HG03565 (cell line): Measurements from ENCODE around the gene RAB3IL1.

Experiments used
- ATAC-seq: cut with Tn5 transposase; IDR thresholded peaks from one replicate; pipeline ENCODE4 v1.9.1; 2021; ENCODE audit warnings: mild to moderate bottlenecking, moderate library complexity; ENCODE audit not compliant: unreplicated experiment

Gene RAB3IL1

DNA sequence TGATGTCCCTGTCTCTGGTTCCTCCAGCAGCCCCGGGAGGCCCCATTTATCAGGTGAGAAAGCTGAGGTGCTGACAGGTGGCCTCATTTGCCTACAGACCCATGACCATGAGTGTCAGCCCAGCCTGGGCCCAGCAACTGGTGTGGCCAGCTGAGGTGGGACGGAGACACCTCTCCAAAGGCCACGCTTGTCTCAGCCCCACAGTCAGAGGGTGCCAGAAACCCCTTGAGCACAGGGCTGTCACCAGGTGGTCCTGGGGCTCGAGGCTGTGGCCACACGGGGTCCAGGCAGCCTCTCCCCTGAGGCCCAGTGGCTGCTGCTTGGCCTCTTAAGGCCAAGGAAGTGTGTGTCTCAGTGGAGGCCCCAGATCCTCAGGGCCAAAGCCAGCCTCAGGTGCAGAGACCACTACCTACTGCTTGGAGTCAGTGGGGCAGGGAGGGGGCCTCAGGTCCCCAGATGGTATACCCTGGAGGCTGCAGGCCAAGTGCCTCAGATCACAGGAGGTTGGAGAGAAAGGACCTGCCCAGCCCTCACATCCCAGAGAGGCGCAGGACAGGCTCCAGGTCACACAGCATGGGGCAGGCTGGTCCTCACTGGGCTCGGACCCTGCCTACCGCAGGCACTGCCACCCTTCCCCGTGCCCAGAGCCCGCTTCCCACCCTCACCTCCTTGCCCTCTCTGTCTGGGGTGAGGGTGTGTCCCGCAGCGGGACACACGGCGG, 11.4 kb downstream of the RAB3IL1 start:
- ATAC-seq, result no peak

DNA sequence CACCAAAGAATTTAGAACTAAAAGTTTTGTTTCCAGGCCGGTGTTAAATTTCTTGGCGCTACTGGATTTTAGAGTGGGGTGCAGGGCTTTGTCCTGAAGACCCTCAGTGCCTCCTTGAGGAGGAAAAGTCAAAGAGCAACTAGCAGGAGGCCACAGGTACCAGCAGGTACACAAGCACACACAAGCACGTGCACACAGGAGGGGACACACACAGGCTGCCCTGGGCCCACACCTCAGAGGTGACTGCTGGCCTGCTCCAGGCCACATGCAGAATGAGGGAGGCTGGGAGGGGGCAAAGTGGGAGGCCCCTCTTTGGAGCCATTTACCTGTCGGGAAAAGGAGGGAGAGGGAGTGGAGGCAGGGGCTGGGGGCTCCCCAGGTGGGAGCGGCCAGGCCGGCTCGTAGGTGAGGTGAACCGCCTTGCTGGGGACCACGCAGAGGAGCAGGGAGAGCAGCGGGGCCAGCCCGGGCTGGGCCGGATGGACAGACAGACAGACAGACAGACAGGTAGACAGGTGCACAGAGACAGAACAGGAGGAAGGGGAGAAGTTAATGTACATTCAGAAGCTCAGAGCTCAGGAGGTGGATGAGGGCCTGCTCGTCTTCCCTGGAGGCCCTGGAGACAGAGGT, 12.2 kb downstream of the RAB3IL1 start:
- ATAC-seq, result no peak

DNA sequence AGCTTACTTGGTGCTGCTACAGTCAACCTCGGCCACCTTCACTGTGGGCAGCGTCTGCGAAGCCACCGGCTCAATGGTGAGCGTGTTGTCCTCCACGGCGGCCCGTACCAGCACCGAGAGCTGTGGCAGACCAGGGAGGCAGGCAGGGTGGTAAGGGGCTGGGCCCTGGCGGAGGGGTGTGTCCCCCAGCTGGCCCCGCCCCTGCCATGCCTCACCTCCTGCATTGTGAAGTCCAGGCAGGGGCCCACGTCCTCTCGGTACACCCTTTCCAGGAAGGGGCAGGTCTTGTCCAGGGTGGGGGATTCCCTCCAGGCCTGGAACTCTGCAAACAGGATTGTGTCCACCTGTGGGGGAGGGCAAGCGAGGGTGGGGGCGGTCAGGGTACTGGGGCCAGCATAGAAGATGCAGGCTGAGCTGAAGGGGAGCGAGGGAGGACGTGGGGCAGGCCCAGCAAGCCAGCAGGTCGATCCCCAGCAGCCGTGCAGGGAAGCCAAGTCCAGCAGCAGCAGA, 12.8 kb downstream of the RAB3IL1 start:
- ATAC-seq, result no peak

DNA sequence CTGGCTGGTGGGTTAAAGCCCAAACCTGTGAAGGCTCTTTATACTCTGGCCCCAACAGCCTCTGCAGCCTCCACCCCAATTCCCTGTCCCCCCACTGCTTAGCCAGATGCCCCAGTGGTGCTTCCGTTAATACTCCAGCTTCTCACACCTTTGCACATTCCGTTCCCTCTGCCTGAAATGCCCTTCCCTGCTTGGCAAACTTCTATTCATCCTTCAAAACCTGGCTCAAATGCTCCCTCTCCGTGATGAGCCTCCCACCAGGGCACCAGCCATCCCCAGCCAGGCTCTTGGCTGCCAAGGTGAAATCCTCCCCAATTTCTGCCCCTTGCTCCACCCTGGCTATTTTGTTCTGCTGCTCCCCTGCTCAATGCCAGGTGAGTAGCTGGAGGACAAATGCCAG, 13.5 kb downstream of the RAB3IL1 start:
- no peak for ATAC-seq

DNA sequence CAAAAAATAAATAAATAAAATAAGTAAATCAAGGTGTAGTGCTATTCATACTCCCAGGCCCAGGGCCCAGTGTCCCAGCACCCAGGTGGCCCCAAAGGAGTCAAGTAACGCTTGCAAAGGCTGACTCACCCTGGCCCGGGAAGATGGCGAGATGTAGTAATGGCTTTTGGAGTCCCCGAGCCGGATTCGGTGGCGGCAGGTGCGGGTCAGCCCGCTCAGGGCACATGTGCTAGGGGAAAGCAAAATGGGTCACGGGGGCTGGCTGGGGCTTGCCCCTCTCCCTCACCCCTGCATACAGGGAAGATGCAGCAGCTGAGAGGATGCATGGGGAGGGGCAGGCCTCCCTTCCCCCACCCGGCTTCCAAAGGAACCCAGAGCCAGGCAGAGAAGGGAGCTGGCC, 15.1 kb downstream of the RAB3IL1 start:
- ATAC-seq, result no peak

DNA sequence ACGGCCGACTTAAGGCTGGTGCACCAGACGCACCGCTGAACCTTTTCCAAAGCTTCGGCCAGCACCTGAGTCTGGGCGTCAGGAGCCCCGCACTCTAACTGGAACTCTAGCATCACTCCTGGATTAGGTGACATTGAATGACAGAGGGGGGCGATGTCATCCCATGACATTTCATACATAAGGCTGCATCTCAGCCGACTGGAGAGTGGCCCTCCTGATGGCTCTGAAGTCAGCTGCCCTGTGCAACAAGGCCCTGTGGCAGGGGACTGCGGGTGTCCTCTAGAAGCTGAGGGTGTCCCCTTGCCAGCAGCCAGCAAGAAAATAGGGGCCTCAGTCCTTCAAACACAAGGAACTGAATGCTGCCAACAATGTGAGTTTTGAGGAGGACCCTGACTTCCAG, 16.0 kb downstream of the RAB3IL1 start:
- no peak for ATAC-seq

DNA sequence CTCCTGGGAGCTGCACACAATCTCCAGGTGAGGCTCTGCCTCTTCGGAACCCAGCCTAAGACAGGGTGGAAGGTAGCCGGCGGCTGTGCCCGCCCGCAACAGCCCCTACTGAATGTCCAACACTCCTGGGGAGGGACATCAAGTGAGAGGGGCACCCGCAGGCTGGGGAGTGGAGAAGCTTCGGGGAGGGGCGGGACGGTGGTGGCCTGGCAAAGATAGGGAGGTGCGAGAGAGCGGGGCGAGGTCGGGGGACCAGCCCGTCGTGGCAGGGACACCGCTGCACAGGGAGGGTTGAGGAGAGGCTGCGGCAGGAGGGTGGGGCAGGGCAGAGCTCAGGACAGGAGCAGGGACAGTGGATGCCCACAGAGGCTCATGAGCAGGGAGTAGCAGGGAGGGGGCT, 17.1 kb downstream of the RAB3IL1 start:
- no peak for ATAC-seq

DNA sequence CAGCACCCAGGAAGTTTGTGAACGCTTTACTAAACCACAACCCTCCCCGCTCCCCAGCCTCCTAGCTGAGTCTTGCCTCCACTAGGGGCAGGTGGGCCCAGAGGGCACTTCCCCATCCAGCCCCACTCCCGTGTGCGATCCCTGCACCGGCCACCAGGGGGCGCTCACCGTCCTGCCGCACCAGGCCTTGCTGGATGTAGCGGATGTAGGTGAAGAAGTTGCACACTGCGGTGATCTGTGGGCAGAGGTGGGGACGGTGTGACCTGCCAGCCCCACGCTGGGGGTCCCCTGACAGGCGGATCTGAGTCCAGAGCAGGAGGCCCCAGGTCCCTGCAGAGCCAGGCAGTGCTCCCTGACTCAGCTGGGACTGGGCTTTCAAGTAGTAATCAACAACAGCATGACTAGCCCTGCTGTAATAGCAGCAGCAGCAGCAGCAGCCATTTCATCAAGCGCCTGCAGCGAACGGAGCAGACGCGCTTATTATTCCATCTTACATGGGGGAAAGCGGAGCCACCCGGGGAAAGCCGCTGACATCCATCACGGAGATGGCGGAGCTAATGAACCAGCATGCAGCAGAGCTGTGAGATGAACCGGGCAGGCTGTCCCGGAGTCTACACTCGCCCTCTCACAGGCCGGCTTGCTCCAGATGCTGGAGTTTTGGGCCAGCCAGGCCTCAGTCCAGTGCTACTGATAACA, 18.1 kb downstream of the RAB3IL1 start:
- ATAC-seq, result peak; percentile 59

DNA sequence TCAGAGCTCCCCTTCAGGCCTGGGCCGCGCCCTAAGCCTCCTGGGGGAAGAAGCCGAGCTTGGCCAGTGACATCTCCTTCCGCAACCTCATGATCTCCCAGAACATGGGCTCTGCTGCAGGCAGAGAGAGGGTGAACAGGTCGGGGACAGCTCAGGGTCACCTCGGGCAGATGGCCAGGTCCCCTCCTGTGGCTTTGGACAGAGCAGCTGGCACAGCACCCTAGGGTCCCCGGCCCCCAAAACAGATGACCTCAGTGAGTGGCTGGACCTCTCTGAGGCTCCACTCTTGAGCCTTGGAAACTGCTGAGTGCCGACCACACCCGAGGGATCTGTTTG, 19.2 kb downstream of the RAB3IL1 start:
- ATAC-seq, result no peak

DNA sequence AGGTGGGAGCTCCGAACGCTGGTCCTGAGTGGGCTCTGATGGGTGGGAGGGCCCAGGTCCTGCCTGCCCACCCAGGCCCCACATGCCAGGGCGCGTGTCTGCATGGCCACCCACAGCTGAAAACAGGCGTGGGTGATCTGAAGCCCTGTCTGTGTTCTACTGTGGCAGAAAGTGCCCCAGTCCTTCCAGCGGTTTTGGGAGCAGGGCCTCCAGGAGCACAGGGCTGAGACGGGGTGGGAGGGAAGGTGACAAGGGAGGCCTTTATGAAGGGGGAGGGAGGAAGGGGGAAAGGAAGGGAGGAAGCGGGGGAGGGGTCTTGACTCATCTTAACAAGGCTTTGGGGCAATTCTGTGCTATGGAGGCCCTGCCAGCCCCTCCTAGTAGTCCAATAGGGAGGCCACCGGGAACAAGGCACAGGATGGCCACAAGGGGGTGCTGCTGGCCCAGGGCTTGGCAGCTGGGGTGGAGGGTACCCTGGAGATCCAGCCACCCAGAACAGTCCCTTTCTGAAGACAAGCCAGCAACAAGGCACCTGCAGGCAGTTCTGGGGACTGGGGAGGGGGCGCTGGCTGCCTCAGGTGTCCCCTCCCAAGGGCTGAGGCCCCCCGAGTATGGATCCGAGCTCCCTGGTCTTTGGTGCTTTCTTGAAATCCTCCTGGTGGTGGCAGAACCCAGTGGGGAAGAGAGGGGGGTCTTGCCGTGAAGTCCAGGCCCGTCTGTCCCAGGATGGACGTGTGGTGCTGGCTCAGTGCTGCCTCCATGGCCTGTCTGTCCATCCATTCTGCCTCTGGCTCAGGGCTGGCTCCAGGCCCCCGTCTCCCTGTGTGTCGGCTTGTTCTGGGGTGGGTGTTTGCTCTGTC, 19.7 kb downstream of the RAB3IL1 start:
- no peak for ATAC-seq

DNA sequence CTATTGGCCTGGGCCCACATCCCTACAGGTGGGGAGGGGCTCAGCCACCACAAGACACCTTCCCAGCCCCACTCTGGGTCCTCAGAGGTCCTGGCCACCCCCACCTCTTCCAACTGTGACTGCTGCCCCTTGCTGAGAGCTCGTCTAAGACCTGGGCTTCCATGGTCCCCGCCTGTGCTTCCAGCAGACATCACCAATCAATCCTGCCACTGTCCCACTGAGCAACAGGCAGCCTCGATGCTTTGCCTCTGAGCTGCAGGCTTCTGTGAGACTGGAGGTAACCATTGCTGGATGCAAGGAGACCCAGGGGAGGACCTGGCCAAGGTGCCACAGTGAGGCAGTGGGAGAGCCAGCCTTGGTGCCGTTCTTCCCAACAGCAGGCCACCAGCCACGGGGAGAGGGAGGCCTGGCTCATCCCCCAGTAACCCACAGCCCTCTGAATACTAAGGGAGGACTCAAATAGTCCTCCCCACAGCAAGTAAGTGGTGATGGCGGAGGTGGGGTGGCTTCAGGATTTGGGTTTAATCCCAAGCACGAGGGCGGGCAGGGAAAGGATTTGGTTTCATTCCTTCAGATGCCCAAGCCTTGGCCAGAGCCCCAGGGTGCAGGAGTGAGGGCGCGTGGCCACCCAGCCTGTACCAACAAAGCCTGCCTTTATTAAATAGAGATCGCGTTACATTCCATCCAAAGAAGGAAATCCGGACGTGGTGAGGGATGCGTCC, 20.5 kb downstream of the RAB3IL1 start:
- ATAC-seq, result no peak

DNA sequence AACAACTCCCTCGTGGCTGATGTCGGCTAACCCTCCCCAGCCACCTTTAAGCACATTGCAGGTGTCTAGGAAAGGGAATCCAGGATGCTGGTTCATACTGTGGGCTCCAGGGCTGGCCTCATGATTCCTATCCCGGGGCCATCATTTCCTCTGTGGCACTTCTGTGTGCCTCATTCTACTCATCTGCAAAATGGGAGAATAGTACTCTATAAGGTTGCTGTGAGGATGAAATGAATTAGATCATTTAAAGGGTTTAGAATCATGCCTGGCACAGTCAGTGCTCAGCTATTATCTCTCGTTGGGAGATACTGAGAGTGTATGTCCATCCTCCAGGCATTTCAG, 21.7 kb downstream of the RAB3IL1 start:
- no peak for ATAC-seq

DNA sequence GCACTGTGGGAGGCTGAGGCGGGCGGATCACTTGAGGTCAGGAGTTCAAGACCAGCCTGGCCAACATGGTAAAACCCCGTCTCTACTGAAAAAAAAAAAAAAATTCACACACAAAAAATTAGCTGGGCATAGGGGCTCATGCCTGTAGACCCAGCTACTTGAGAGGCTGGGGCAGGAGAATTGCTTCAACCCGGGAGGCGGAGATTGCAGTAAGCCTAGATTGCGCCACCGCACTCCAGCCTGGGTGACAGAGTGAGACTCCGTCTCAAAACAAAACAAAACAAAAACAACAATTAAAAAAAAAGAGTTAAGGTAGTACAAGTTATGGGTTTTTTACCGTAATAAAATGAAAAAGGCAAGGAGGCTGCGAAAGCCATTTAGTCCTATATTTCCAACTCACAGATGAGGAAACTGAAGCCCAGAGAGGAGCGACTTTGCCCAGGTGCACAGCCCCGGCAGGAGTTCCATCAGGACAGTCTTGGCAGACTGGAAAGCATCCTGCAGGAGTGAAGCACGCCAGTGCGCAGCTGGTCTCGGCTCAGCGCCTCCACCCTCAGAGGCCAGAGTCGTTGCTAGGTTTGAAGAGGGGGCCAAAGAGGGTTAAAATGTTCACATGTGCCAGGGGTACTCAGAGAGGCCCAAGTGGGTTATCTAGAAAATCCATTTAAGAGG, 22.2 kb downstream of the RAB3IL1 start:
- ATAC-seq, result no peak

DNA sequence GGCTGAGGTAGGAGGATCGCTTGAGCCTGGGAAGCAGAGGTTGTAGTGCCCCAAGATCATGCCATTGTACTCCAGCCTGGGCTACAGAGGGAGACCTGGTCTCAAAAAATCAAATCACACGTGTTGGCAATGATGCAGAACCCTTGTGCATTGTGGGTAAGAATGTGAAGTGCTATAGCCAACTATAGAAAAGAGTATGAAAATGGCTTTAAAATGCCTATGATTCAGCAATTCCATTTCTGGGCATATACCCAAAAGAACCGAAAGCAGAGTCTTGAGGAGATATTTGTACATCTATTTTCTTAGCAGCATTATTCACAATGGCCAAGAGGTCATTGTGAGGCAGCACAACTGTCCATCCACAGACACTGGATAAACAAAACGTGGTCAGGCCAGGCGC, 23.4 kb downstream of the RAB3IL1 start:
- no peak for ATAC-seq

DNA sequence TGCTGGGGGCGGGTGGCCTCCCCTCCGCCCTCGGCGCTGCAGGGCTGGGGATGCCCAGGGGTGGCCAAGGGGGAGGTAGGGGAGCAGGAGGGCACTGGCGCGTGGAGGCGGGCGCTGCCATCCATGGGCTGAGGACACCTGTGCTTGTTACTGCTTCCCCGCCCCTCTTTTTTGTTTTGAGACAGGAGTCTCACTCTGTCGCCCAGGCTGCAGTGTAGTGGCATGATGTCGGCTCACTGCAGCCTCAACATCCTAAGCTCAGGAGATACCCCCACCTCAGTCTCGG, 25.3 kb downstream of the RAB3IL1 start:
- no peak for ATAC-seq

DNA sequence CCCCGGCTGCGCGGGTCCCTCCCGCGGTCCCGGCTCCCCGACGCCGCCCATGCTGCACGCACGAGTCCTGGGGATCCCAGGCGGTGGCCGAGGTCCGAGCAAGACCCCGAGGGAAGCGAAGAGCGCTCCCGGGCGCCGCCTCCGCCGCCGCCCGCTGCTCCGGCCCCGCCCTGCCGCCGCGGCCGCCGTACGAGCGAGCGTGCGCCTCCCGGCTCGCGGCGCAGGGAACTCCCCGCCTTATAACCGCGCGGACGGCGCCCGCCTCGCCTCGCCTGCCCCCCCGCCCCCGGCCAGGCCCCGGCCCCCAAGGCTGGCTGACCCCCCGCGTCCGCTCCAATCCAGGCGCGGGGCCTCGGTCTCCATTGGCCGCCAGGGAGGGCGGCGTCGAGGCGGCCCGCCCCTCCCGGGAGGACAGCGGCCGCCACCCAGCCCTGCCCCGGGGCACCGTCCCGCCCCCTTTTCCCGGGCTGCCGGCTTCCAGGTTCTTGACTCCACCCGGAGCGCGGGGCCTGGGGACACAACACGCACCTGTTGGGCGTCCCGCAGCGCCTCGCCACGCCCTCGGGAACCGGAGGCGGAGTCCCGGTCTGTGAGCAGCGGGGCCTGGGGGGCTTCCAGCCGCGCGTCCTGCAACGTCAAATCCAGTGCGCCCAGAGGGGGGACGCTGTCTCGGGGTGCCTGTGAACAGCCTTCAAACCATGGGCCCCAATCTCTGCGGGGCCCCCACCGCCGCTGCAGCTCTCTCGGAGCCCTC, 25.9 kb downstream of the RAB3IL1 start, which contains the start of gene FADS3:
TSS of gene FADS3 (minus strand) at position 215 of the 754 bp plus-strand sequence. CDS start at position 51, 164 bp downstream.
- peak; percentile 53 for ATAC-seq

DNA sequence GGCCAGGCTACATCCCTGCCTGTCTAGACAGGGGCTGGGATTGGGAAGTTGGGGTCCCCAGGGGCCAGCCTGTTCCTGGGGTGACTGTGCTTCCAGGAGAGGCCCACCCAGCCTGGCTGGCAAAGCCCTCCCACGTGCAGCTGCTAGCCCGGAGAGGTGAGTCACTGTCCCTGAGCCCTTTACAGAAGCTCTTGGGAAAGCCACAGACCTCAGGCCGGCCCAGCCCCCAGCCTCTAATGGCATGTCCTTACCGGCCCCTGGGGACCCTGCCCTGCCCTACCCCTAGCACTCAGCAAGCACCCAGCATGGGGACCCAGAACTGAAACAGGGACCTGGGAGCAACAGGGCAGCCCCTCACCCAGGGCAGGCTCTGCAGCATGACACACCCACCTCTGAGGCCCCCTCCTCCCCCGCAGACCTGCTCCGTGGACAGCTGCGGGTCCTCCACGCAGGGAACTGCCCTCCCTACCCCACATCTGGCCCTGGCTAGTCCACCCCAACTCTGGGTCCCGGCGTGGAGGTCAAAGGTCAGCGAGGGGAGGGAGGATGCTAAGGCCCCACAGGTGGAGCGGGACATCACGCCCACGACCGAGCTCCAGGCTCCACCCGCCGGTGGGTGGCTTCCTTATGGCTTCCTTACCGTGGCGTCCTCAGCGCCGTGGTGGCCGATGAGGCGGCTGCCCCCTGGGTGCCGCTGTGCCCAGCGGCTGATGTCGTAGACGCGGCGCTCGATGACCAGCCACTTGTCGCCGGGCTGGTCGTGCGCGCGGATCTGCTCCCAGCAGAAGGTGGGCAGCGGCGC, 26.6 kb downstream of the RAB3IL1 start:
- no peak for ATAC-seq

DNA sequence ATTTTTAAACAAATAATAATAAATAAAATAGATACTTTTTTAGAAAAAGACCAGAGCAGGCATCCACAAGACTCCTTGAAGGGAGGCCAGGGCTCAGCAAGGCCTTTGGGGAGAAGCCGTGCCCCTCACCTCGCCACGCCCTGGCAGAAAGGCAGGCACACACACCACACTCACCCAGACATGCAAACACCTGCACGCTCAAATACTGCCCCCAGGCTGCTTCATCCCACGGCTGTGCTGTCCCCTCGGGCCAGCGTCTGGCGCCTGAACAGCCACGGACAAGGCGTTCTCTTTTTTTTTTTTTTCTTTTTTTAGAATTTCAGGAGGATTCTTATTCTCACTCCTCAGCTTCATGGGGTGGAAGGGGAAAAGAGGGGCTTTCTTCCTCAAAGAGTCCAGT, 27.5 kb downstream of the RAB3IL1 start:
- ATAC-seq, result no peak

DNA sequence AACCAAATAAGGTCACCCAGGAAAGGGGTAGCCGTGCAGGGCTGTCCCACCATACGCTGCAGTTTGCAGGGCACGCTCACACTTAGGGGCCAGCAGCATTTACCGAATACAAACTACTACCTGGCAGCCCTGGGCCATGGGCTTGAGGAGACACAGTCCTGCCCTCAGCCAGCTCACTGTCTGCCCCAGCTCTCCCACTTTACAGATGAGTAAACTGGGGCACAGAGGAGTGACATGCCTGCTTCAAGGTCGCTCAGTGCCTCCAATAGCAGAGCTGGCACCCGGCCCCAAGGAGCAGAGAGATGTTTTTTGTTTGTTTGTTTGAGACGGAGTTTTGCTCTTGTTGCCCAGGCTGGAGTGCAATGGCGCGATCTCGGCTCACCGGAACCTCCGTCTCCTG, 28.8 kb downstream of the RAB3IL1 start:
- ATAC-seq, result no peak
